Left kidney (tissue), 2 donors: ENCODE results near the gene DNER. TPM values are rescaled to one million over a fixed set of nuclear protein-coding genes. Genes with fewer than 3 reads are reported as not detected.

Experiments
- DNase-seq: peaks from one replicate; pipeline ENCODE4 v3.0.0-alpha.2; 2013
- polyA plus RNA-seq: library from polyadenylated mRNA; unstranded; fragments of 120-200 nt; gene quantifications from one replicate; pipeline ENCODE4 v1.2.1, GENCODE V29; 2013; ENCODE audit not compliant: insufficient read length

Gene DNER
- polyA plus RNA-seq, 1 donor: 67.2 TPM

- DNase-seq: no peak
Measured at GRCh38 chr2:229492034-229492433, 222.3 kb downstream of the DNER start.

- no peak for DNase-seq
Measured at GRCh38 chr2:229490167-229490566, 224.2 kb downstream of the DNER start.

GRCh38 chr2:229489016-229489415 lies 225.3 kb downstream of the DNER start:
- no peak for DNase-seq

GRCh38 chr2:229488232-229488631 lies 226.1 kb downstream of the DNER start:
- no peak for DNase-seq

GRCh38 chr2:229486673-229487072 lies 227.7 kb downstream of the DNER start:
- DNase-seq: no peak

GRCh38 chr2:229485857-229486256 lies 228.5 kb downstream of the DNER start:
- DNase-seq: no peak

GRCh38 chr2:229477269-229477755 lies 237.0 kb downstream of the DNER start:
- no peak for DNase-seq

- no peak for DNase-seq
Measured at GRCh38 chr2:229475778-229476177, 238.6 kb downstream of the DNER start.

GRCh38 chr2:229474125-229474524 lies 240.2 kb downstream of the DNER start:
- DNase-seq: no peak

- no peak for DNase-seq
Measured at GRCh38 chr2:229470781-229471180, 243.6 kb downstream of the DNER start.

GRCh38 chr2:229467783-229468182 lies 246.6 kb downstream of the DNER start:
- DNase-seq: no peak

GRCh38 chr2:229463841-229464346 lies 250.5 kb downstream of the DNER start:
- no peak for DNase-seq

- DNase-seq: no peak
Measured at GRCh38 chr2:229462112-229462511, 252.2 kb downstream of the DNER start.

GRCh38 chr2:229456091-229456490 lies 258.3 kb downstream of the DNER start:
- no peak for DNase-seq

- no peak for DNase-seq
Measured at GRCh38 chr2:229454934-229455631, 259.3 kb downstream of the DNER start.

- no peak for DNase-seq
Measured at GRCh38 chr2:229453230-229453629, 261.1 kb downstream of the DNER start.

GRCh38 chr2:229451852-229452251 lies 262.5 kb downstream of the DNER start:
- DNase-seq: no peak

GRCh38 chr2:229447227-229447626 lies 267.1 kb downstream of the DNER start:
- DNase-seq: no peak

- DNase-seq: no peak
Measured at GRCh38 chr2:229446350-229446749, 268.0 kb downstream of the DNER start.

- DNase-seq: no peak
Measured at GRCh38 chr2:229445501-229446211, 268.7 kb downstream of the DNER start.

GRCh38 chr2:229445019-229445418 lies 269.3 kb downstream of the DNER start:
- no peak for DNase-seq

- no peak for DNase-seq
Measured at GRCh38 chr2:229443546-229444268, 270.6 kb downstream of the DNER start.

- no peak for DNase-seq
Measured at GRCh38 chr2:229443141-229443540, 271.2 kb downstream of the DNER start.
